GM19452 (cell line): Measurements from ENCODE around the gene KRTAP5-1.

ENCODE experiments used
- ATAC-seq: cut with Tn5 transposase; IDR thresholded peaks from one replicate; pipeline ENCODE4 v1.9.1; 2021; ENCODE audit not compliant: unreplicated experiment

KRTAP5-1 gene

DNA sequence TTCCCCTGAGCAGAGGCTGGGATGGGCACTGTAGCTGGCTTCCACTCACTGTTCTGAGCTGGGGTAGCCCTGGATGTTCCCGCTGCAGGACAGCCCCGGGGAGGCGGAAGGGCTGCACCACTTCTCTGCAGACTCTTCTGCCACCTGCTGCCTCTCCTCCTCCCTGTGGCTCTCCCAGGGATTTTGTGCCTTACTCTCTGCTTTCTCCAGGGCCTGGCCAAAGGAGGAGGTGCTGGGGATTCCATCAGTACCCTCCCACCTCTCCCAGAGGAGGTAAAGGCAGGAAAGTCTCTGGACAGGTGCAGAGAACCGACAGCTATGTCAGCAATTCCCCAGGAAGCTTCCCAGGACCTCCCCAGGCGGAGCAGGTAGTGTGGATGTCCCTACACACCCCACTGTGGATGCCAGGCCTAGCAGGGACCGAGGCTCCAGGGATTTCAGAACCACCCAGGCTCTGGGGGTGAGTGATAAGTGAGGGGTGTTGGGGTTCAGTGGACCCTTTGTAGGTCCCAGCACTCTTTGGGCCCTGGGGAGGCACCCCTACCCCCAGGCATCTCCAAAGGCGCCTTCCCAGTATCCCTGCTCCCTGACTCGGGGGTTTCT, 24.3 kb downstream of the KRTAP5-1 start:
- no peak for ATAC-seq

DNA sequence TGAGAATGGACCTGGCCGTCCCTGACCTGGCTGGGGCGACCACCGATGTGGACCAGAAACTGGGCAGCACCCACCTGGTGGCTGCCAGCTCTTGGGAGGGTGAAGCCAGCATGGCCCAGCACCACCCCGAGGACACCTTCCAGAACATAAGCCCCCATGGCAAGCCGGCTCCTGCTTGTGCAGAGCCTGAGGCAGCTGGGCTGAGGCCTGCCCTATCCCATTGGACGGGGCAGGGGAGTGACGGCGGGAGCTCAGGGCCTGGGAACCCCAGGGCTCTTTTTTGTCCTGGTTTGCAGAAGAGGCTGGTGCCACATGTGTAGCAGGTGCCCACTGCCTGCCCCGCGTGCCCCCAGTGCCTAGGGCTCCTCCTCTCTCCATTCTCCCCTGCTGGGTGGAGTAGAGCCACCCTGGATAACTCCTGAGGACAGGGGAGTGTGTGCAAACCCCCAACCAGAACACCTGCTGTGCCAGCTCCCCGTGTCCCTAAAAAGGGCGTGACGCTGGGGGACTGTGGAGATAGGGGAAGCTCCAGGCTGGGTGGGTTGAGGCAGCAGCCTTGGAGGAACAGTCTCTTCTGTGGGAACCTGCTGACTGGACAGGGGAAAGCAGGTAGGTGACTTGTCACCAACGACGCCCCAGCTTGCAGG, 25.0 kb downstream of the KRTAP5-1 start:
- ATAC-seq, result no peak

DNA sequence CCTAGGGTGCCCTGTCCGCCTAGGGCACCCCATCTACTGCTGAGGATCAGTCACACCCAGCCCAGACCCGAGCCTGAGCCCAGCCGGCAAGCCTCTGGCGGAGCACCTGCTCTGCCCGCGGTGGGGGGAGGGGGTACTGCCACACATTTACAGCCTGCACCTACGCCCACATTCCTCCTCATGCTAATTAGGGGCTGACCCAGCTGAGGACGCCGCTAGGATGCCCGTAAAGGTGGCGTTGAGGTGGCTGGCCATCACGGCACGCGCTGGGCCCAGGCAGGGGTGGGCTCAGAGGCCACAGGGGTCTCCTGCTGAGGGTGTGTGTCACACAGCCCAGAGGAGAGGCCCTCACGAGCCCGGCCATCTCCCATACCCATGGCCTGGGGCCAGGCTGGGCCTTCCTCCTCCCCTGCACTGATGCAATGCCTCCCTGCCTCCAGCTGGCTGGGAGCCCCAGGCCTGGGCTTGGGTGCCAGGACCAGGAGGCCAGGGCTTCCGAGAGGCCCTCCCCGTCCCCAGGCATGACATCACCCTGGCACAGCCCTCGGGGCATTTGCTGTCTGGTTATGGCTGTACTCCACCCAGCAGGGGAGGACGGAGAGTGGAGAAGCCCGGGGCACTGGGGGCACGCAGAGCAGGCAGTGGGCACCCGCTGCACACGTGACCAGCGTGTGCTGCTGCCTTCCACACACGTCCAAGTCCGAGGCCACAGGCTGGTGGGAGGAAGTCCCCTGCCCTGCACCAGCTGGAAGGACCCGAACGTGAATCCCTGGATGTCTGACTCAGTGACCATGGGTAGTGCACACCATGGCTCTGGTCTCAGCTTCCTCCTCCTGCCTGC, 25.8 kb downstream of the KRTAP5-1 start:
- ATAC-seq, result no peak

DNA sequence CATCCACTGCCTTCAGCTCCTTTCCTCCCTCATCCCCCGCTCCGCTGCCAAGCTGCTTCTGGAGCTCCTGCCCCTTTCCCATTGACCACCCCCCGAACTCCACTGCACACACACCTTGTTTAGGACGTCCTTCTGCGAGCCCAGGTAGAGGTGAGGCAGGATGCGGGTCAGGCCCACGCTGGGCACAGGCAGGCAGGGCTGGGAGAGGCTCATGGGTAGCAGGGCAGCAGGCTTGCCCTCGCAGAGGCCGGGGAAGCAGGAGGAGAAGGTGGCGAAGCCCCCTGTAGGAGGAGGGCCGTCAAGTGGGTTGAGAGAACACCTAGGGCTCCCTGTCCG, 26.3 kb downstream of the KRTAP5-1 start:
- no peak for ATAC-seq

DNA sequence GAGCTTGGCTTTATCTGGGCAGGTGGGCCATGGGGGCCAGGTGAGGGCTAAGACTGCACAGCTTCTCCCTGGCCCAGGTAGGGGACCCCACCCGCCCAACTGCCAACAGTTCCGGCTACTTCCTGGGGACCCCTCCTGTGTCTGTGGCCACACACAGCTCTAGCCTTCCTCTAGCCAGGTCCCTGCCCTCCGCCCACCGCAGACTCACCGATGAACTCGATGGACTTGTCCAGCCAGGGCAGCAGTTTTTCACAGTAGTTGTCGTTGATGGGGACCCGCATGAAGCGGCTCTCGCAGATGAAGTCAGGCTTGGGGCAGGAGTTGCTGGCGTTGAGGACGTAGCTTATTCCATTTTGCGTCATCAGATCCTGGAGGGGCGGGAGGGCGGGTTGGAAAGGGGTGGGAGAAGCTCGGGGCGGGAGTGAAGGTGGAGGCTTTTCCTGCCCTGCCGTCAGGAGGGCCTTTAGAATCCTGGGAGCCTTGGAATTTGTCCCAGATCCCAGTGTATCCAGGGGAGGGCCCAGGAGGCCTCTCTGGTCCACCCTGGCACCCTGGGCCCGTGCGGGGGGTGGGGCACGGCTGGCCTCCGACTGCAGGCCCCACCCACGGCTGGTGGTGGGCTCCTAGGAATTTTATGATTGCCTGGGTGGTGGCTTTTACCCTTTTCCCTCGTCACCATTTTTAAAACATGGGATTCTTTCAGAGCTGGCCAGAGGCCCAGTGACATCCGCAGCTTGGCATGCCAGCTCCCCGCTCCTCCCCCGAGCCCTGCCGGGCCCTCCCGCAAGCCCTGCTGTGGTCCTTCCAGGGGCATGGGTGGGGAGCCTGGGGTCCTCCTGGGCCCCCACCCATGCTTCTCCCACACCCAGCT, 26.9 kb downstream of the KRTAP5-1 start:
- ATAC-seq, result no peak

DNA sequence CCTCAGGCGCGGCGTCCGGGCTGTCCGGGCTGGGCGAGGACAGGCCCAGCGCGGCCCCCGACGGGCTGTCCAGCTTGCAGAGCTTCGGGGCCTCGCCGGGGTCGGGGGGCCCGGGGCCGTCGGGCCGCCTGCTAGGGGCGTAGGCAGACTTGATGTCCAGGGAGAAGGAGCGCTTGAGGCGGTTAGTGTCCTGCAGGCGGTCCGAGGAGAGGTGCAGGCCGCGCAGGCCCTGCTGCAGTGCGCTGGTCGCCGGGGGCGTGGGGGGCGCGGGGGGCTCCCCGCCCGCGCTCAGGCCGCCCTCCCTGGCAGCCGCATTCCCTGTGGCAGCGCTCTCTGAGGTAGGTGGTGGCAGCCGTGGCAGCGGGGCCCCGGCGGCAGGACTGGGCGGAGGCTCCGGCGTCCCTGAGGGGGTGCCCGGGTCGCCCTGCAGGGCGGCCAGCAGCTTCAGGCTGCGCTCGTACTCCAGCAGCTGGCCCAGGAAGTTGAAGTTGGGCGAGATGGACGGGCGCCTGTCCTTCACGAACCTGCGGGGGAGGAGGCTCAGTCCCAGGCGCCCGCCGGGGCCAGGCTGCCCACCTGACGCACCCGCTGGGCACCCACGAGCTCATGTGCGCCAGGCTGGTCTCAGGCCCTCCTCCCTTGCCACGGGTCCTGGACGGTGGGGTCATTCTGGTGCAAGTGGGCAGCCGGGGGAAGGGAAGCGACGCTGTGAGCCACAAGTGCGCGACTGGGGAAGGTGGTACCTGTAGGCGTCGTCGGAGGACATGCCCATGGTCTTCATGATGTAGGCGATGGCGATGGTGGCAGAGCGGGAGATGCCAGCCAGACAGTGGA, 27.8 kb downstream of the KRTAP5-1 start:
- no peak for ATAC-seq

DNA sequence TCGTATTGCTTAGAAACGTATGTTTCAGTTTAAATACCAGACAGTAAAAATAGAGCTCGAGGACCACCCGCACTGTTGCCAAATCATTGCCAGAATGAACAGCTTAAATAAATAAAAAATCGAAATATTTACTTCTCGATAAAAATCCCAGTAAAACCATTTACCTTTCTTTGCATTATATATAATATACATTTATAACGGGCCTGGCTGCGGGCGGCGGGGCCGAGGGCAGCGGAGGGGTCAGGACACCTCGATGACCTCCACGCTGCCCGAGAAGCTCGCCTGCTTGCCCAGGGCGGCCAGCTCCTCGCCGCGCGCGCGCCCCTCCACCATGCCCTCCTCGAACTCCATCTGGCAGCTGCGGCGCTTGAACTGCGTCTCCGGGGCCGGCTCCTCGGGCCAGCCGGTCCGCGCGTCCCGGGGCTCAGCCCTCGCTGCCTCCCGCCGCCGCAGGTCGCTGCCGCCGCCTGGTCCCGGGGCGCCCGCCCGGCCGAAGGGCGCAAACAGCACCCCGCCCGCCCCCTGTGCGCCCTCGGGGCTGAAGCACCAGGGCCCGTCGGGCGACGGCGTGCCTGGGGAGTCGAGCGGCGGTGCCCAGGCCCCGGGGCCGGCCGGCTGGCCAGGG, 28.7 kb downstream of the KRTAP5-1 start:
- no peak for ATAC-seq

DNA sequence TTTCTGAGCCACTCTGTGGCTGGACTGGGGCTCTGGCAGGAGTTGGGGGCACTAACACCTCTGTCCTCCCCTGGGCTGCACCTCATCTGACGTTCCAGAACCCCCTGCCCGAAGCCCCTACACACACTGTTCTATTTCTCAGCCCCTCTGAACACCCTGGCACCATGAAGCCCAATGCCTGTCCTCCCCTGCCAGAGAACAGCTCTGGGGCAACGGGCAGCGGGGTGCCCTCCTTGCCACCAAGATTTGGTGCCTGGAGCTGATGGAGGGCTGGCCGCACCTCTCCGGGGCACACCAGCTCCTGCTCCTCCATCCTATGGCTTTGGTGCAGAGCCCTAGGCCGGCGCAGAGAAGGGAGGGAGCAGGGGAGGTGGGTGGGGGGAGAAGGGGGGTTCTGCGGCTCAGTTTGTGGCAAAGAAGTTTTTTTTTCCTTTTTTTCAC, 29.4 kb downstream of the KRTAP5-1 start:
- ATAC-seq, result no peak

DNA sequence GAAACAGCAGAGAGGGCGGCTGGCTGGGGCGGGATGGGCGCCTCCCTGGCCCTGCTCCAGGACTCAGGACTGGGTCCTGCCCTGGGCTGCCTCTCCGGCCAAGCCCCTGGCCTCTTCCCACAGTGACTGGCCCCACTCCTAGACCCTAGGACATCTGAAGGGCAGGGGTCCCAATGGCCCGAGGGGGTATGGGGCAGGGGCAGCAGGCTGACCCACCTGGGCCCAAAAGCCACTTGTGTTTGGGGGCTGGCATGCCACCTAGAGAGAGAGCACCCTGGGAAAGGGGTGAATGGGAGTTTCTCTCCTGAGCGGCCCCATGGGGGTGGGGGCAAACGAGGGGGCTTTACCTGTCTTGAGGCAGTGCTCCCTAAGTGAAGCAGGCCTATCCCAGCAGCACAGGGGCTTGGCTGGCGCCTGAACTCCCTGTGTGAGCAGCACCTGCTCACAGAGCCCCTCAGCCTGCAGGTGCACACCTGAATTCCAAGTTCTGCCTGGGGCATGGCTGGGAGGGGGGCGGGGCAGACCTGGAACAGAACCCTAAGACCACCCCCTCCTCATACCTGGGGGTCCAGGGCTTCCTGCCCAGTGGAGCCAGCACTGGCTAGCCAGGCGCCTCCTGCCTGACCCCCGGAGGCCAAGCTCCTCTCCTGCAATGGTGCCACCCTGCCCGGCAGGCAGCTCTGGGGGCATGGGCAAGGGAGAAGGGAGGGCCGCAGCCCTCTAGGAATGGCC, 29.9 kb downstream of the KRTAP5-1 start:
- ATAC-seq, result no peak

DNA sequence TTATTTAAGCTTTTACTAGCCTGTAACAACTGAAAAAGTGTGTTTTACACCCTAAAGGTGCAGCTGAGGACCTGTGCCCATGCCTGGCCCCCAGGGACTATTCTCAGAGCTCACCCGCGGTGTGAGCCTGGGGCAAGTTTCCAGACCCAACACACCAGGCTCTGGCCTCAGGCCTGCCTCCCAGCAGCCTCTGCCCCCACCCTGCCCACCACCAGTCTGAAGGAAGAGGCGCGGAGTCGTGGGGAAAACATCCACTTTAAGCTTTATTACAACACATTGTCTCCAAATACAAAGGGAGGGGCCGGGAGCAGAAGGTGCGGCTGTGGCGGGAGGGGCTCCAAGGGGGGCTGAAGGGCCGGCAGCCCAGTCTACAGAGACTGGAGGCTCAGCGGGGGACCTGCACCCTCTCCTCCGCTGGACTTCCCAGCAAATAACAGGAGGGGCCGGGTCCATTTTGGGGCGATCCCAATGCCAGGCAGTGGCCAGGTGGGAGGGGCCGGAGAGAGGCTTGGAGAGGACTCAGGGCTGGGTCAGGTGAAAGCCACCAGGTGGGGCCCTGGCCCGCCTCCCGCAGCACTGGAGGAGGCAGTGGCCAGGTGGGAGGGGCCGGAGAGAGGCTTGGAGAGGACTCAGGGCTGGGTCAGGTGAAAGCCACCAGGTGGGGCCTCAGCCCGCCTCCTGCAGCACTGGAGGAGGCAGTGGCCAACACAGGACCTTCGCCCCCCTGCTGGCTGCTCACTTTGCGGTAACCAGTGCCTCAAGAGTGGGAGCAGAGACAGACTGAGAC, 31.1 kb downstream of the KRTAP5-1 start:
- no peak for ATAC-seq

DNA sequence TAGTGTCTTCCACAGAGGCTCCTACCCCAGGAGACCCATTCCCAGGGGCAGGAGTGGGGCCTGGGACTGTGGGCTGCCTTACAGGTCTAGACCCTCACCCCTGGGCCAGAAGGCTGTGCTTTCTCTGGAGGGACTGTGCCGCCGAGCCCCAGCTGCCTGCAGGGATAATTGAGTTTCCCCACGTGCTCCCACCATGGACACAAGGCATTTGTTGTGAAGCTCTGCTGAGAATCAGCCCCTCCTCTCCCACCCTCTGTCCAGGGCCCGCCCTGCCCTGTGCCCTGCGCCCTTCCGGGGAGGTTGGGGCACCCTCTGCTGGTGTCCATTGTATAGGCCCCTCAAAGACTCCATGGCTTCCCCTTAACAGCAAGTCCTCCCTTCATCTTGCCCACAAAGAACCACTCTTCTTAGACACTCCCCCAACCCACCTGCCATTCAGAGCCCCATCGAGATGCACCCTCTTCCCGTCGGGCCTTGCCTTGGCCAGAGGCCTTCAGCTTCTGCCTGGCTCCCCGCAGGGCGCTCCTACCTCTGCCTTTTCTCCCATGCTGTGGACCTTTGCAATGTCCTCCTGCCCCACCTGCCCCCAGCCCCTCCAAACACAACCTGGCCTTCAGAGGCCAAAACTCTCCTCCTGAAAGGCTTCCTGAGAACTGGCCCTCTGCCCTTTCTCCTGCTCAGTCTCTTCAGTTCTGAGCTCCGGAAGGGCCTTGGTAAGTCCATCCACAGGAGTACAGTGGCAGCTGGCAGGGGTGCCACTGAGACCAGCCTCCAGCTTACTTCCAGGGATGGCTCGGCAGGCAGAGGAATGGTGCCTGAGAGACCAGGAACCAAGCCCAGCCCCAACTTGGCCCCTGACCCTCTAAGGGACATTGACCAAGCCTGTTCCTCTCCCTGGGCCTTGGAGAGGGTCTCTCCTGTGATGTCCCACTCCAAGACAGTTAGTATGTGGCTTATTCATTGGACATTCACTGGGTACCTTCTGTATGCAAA, 35.4 kb downstream of the KRTAP5-1 start:
- ATAC-seq, result no peak

DNA sequence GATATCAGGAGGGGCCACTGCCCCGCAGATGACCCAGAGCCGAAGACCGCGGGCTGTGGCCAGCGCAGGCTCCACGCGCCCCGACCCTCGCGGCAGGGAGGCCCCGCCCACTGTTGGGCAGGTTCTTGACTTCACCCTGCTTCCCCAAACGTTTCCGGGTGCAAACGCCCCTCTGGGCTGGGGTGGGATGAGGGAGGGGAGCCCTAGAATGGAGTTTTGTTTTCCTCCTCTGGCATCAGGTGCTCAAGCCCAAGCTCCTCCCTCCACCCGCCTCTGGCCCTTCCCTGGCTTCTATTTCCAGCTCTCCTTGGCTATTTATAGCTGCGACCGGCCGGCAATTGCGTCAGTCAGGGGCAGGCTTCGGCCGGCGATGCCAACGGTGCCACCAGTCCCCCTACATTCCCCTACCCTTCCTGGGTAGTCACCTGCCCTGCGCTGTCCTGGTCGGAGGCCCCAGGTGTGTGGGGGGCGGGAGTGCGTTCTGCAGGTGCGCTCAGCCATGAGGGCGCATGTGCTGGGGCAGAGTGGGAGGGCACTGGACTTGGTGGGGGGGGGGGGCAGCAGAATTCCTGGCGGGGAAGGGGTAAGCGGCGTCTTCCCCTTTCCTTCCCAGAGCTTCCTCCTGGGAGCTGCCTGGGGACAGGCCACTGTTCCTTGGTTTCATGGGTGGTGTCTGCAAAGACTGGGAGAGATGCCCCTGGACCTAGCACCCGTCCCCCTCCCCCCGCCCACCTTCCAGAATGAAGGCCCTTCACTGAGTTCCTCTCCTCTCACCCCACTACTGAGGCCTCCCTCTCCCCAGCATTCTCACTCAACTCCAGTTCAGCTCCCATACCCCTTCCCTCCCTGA, 36.6 kb downstream of the KRTAP5-1 start:
- ATAC-seq, result no peak

DNA sequence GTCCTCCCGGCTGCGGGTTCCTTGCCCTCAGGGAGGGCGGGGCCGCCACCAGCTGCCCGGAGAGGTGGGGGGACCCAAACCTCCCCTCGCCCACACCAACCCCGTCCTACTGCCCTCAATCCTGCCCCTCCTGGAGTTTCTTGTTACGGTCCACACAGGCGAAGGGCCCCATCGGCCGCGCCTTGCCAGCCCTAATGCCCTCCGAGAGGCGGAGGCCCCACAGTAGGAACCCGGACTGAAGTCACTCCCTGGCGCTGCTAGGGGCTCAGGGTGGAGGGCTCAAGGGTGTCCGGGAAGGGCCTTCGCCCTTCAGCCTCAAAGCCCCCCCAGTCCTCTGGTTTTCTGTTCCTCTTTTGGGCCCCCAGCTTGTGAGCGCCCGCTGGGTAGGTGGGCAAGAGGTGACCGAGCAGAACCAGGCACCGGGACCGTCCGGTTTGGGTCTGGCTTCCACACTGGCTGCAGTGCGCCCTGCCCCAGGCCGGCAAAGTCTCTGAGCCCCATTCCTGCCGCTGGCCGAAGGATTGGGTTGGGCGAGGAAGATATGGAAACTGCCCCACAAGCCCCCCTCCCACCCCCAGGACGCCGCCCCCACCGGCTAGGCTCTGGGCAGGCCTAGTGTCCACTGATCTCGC, 37.5 kb downstream of the KRTAP5-1 start:
- ATAC-seq, result no peak

DNA sequence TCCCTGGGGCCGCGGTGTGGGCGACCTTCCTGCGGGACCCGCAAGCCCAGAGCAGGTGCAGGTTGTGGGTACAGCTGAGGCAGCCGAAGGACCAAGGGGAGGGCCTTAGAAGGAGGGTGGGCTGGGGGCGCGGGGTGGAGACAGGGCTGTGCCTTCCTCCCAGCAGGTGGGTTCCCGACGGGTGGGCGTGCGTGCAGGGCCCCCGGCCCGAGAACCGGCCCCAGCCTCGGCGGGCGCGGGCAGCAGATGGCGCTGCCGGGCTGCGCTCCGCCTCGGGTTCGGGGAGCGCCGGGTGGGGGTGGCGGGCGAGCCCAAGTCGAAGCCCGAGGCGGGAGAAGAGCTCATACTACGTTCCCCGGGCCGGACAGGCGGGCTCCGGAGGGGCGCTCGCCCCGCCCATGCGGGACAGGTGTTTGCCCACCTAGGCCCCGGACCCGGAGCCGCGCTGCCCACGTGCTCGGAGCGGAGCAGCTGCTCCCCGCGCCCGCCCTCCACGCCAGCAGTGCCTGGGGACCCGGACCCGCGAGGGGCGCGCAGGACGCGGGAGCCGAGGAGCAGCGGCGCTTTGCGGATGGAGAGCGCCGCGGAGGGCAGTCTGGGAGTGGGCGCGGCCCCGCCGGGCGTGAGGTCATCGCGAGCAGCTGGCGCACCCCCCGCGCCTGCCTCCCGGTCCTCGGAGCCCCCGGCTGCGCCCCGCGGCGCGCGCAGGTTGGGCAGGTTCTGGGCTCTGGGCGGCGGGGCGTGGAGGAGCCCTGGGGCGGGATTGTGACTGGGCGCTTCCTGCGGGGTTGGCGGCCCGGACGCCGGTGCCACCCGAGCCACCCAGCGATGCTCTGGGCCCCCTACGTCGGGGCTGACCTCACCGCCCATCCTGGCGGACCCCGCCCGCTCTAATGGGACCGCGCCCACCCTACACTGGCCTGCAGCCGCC, 38.3 kb downstream of the KRTAP5-1 start:
- no peak for ATAC-seq

DNA sequence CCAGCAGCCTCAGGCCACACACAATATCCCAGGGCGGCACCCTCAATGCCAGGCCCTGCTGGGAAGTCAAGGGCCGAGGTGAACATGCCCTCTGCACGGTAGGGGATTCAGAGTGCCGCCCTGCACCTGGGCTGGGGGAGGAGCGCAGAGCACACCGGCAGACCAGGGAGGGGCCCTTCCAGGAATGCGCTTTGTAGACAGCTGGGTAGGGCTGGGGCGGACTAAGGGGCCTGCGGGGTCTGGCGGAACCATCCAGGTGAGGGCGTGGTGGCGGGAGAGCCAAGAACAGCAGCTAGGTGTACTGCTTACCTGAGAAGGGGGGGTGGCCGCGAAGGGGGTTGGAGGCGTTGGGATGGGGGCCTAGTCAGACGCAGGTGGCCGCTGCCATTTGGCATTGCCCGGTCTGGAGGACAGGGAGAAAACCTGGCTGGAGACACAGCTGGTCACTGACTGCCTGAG, 39.0 kb downstream of the KRTAP5-1 start:
- ATAC-seq, result no peak
